SKM-1 treated with dmso at 0.1 percent for 144 hours (cell line): Measurements from ENCODE around the gene TLE7.

Experiments used
- DNase-seq: peaks from one replicate; lab custom pipeline; 2025; ENCODE audit not compliant: unreplicated experiment; lab: John Stamatoyannopoulos, UW

TLE7 gene

GRCh38 chr16:71449020-71449419 lies 7.2 kb upstream of the TLE7 start:
- no peak for DNase-seq

- no peak for DNase-seq
These were observed 6.5 kb upstream of the TLE7 start for GRCh38 chr16:71448274-71448866.

GRCh38 chr16:71443714-71444113 lies 1.9 kb upstream of the TLE7 start:
- no peak for DNase-seq

- DNase-seq: no peak
These were observed 355 bp downstream of the TLE7 start for GRCh38 chr16:71441348-71442050.

- no peak for DNase-seq
These were observed 1.0 kb downstream of the TLE7 start for GRCh38 chr16:71440669-71441347.

- DNase-seq: no peak
These were observed 2.3 kb downstream of the TLE7 start for GRCh38 chr16:71439523-71439922.

GRCh38 chr16:71436473-71436872 lies 5.4 kb downstream of the TLE7 start:
- DNase-seq: no peak

- no peak for DNase-seq
These were observed 8.9 kb downstream of the TLE7 start for GRCh38 chr16:71432906-71433305.

- no peak for DNase-seq
These were observed 9.9 kb downstream of the TLE7 start for GRCh38 chr16:71431991-71432390.

- no peak for DNase-seq
These were observed 10.7 kb downstream of the TLE7 start for GRCh38 chr16:71431176-71431575.

- no peak for DNase-seq
These were observed 11.1 kb downstream of the TLE7 start for GRCh38 chr16:71430744-71431143.

GRCh38 chr16:71429581-71429980 lies 12.3 kb downstream of the TLE7 start:
- DNase-seq: no peak

- DNase-seq: no peak
These were observed 13.0 kb downstream of the TLE7 start for GRCh38 chr16:71428883-71429282.

GRCh38 chr16:71428385-71428784 lies 13.5 kb downstream of the TLE7 start:
- DNase-seq: no peak

GRCh38 chr16:71426880-71427615 lies 14.8 kb downstream of the TLE7 start:
- no peak for DNase-seq

- no peak for DNase-seq
These were observed 15.6 kb downstream of the TLE7 start for GRCh38 chr16:71426069-71426879.

GRCh38 chr16:71425746-71426068 lies 16.1 kb downstream of the TLE7 start:
- DNase-seq: no peak

- no peak for DNase-seq
These were observed 17.2 kb downstream of the TLE7 start for GRCh38 chr16:71424626-71425025.

- DNase-seq: no peak
These were observed 18.0 kb downstream of the TLE7 start for GRCh38 chr16:71423865-71424264.

- DNase-seq: no peak
These were observed 18.8 kb downstream of the TLE7 start for GRCh38 chr16:71423016-71423415.

GRCh38 chr16:71421911-71422310 lies 19.9 kb downstream of the TLE7 start:
- DNase-seq: no peak
